A673 (cell line): ENCODE results near the gene ZNF565.

Experiments
- EZH2 ChIP-seq: fragments of 200-600 bp; sonication (generic); IDR thresholded peaks from 2 replicates; pipeline ENCODE4 v1.6.1; 2017; ENCODE audit warnings: borderline replicate concordance, low read depth, mild to moderate bottlenecking, mixed read lengths, antibody characterized with exemption, low read length; ENCODE audit not compliant: poor library complexity, severe bottlenecking
- TF ChIP-seq, protein P1 (sequence below): fragments of 300-800, 200-600 bp; sonication (generic); conservative IDR thresholded peaks from 2 replicates; pipeline ENCODE4 v1.5.1; 2017; ENCODE audit warnings: low read depth, mild to moderate bottlenecking, antibody characterized with exemption, low read length, moderate library complexity, mixed read lengths

DNA sequence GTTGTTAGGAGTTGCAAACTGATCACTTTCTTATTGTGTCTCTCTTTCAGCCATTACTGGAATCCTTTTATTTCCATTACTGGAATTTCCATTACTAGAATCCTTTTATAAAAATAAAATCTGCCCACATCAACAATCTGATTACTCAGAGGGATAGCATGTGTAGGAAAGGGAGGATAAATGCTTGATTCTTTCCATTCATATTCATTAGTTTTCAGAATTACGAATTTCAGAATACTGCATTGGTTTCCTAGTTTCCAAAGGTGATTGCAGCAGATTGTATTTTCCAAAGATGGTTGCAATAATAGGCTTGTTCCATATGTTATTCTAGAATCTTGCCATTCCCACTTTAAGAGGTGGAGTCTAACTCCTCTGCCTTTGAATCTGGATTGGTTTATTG is 37.6 kb upstream of the ZNF565 start:
- TF ChIP-seq, protein P1, sequence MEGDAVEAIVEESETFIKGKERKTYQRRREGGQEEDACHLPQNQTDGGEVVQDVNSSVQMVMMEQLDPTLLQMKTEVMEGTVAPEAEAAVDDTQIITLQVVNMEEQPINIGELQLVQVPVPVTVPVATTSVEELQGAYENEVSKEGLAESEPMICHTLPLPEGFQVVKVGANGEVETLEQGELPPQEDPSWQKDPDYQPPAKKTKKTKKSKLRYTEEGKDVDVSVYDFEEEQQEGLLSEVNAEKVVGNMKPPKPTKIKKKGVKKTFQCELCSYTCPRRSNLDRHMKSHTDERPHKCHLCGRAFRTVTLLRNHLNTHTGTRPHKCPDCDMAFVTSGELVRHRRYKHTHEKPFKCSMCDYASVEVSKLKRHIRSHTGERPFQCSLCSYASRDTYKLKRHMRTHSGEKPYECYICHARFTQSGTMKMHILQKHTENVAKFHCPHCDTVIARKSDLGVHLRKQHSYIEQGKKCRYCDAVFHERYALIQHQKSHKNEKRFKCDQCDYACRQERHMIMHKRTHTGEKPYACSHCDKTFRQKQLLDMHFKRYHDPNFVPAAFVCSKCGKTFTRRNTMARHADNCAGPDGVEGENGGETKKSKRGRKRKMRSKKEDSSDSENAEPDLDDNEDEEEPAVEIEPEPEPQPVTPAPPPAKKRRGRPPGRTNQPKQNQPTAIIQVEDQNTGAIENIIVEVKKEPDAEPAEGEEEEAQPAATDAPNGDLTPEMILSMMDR: no peak
- TF ChIP-seq EZH2: no peak
